RWPE2 (cell line): Measurements from ENCODE around the gene CACNA1S.

ENCODE experiments used
- ATAC-seq: fragments of 200-7000 bp; cut with Tn5 transposase; 3 replicates; pipeline ENCODE4 v1.9.1; 2021; ENCODE audit warnings: low read depth
- DNase-seq: peaks from one replicate; pipeline ENCODE4 v3.0.0-alpha.2; 2020; ENCODE audit warnings: low spot score
- H3K27ac ChIP-seq: fragments of 450-650 bp; 2 replicates; pipeline ENCODE4 v1.5.1; 2017; ENCODE audit warnings: mild to moderate bottlenecking; ENCODE audit not compliant: poor library complexity, severe bottlenecking
- H3K27me3 ChIP-seq: fragments of 250-450 bp; sonication (Bioruptor Pico); 2 replicates; pipeline ENCODE4 v1.5.1; 2021; ENCODE audit warnings: mild to moderate bottlenecking, moderate library complexity; ENCODE audit not compliant: insufficient read depth, poor library complexity, severe bottlenecking
- H3K36me3 ChIP-seq: fragments of 250-450 bp; sonication (Bioruptor Pico); 2 replicates; pipeline ENCODE4 v1.5.1; 2020; ENCODE audit warnings: low read depth, mild to moderate bottlenecking, moderate library complexity
- H3K4me1 ChIP-seq: fragments of 250-450 bp; sonication (Bioruptor Pico); 2 replicates; pipeline ENCODE4 v1.5.1; 2021; ENCODE audit warnings: mild to moderate bottlenecking, moderate library complexity; ENCODE audit not compliant: insufficient read depth, poor library complexity, severe bottlenecking
- H3K4me3 ChIP-seq: fragments of 250-450 bp; sonication (Bioruptor Pico); 2 replicates; pipeline ENCODE4 v1.5.1; 2021; ENCODE audit warnings: mild to moderate bottlenecking, moderate library complexity; ENCODE audit not compliant: severe bottlenecking
- H3K9me3 ChIP-seq: fragments of 250-450 bp; sonication (Bioruptor Pico); 2 replicates; pipeline ENCODE4 v1.5.1; 2021; ENCODE audit warnings: mild to moderate bottlenecking, moderate library complexity; ENCODE audit not compliant: severe bottlenecking
- TF ChIP-seq, protein P1 (sequence below): fragments of 450-650 bp; IDR thresholded peaks from one replicate; pipeline ENCODE4 v1.5.1; 2017; ENCODE audit warnings: mild to moderate bottlenecking, moderate library complexity; ENCODE audit not compliant: poor library complexity, severe bottlenecking

The CACNA1S gene

GRCh38 chr1:201060586-201060985 lies 51.6 kb downstream of the CACNA1S start:
- no peaks in the 10 kb centered on the region for H3K9me3 ChIP-seq
- H3K27me3 ChIP-seq, result no peaks in the 10 kb centered on the region
- TF ChIP-seq, protein P1, sequence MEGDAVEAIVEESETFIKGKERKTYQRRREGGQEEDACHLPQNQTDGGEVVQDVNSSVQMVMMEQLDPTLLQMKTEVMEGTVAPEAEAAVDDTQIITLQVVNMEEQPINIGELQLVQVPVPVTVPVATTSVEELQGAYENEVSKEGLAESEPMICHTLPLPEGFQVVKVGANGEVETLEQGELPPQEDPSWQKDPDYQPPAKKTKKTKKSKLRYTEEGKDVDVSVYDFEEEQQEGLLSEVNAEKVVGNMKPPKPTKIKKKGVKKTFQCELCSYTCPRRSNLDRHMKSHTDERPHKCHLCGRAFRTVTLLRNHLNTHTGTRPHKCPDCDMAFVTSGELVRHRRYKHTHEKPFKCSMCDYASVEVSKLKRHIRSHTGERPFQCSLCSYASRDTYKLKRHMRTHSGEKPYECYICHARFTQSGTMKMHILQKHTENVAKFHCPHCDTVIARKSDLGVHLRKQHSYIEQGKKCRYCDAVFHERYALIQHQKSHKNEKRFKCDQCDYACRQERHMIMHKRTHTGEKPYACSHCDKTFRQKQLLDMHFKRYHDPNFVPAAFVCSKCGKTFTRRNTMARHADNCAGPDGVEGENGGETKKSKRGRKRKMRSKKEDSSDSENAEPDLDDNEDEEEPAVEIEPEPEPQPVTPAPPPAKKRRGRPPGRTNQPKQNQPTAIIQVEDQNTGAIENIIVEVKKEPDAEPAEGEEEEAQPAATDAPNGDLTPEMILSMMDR, result no peak
- no peaks in the 10 kb centered on the region for H3K36me3 ChIP-seq
- H3K27ac ChIP-seq, result no peak overlapping the region
- no peak for DNase-seq
- no peaks in the 10 kb centered on the region for H3K4me1 ChIP-seq
- ATAC-seq, result no peak
- H3K4me3 ChIP-seq, result no peak overlapping the region

DNA sequence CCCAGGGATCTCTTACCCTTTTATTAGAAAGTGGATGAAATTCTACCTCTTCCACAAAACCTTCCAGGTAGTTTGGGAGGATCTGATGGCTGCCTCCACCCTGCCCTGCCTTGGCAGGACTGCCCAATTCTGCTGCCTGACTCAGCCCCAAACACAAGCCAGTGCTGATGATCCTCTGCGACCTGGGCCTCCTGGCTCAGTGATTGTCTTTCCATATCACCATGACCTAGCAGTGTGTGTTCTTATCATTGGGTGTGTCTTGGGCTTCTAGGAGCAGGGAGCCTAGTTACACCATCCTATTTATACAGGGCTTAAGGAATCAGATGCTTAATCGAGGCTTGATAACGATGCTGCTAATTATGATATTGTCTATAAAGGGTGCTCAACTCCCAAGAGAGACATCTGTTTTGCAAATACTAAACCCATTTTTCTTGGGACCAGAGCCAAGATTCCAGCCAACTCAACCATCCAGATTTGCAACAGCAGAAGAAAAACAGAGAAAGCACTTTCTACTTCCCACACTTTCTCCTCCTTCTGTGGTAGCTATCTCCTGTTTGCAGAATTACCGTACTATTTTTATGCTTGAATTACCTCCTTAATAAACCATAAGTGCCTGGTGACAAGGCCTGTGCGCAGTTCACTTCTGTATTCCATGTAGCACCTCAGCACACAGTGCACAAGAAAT lies 52.2 kb downstream of the CACNA1S start:
- H3K4me3 ChIP-seq, result no peak overlapping the region
- H3K9me3 ChIP-seq, result no peaks in the 10 kb centered on the region
- ATAC-seq (no peak), DNase-seq (no peak)
- TF ChIP-seq, protein P1, result no peak
- no peaks in the 10 kb centered on the region for H3K36me3 ChIP-seq
- H3K4me1 ChIP-seq, result no peaks in the 10 kb centered on the region
- H3K27me3 ChIP-seq, result no peaks in the 10 kb centered on the region
- H3K27ac ChIP-seq, result no peak overlapping the region

GRCh38 chr1:201059401-201059800 lies 52.8 kb downstream of the CACNA1S start:
- no peaks in the 10 kb centered on the region for H3K9me3 ChIP-seq
- H3K36me3 ChIP-seq, result no peaks in the 10 kb centered on the region
- no peaks in the 10 kb centered on the region for H3K4me1 ChIP-seq
- no peak overlapping the region for H3K27ac ChIP-seq
- no peak for ATAC-seq
- no peak for DNase-seq
- TF ChIP-seq, protein P1, result no peak
- no peak overlapping the region for H3K4me3 ChIP-seq
- no peaks in the 10 kb centered on the region for H3K27me3 ChIP-seq

DNA sequence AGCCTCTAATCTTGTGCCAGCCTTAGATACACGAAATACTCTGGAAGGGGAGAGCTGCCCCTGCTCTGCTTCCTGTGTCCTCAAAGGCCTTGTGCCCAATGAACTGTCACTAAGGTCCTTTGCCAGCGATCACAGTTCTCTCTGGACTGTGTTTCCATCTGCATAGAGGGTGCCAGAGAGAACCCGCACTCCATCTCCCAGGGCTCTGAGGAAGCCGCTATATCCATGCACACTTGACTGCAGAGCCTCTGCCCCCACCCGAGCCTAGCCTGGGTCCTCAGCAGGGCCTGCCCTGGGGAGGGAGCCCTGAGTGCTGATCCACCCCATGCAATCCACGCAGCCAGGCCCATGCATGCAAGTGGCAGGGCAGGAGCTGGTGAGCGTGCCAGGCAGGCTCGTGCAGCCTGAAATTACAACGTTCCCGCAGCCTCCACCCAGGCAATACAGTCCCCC lies 58.1 kb downstream of the CACNA1S start:
- no peaks in the 10 kb centered on the region for H3K4me1 ChIP-seq
- H3K9me3 ChIP-seq, result no peaks in the 10 kb centered on the region
- no peak overlapping the region for H3K4me3 ChIP-seq
- no peaks in the 10 kb centered on the region for H3K27me3 ChIP-seq
- H3K36me3 ChIP-seq, result no peaks in the 10 kb centered on the region
- DNase-seq (no peak), ATAC-seq (no peak)
- no peak overlapping the region for H3K27ac ChIP-seq
- TF ChIP-seq, protein P1, result no peak

- DNase-seq (no peak), ATAC-seq (no peak)
- H3K9me3 ChIP-seq, result no peaks in the 10 kb centered on the region
Observed at GRCh38 chr1:201053155-201053860, 58.9 kb downstream of the CACNA1S start.

More at GRCh38 chr1:201053155-201053860, 58.9 kb downstream of the CACNA1S start:
- Histone ChIP-seq H3K36me3 (no peaks in the 10 kb centered on the region), H3K4me3 (no peak overlapping the region), H3K27me3 (no peaks in the 10 kb centered on the region), H3K27ac (no peak overlapping the region), H3K4me1 (no peaks in the 10 kb centered on the region)
- TF ChIP-seq, protein P1, result no peak
